KMS-11 (cell line): Measurements from ENCODE around the gene AGPAT2.

ENCODE experiments used
- H2AFZ ChIP-seq: fragments of 200-600 bp; sonication (generic); 2 replicates; pipeline ENCODE4 v1.6.1; 2016; ENCODE audit warnings: antibody characterized with exemption, mixed run types, low read depth
- H3K27ac ChIP-seq: fragments of 200-600 bp; sonication (generic); 2 replicates; pipeline ENCODE4 v1.6.1; 2016; ENCODE audit warnings: mild to moderate bottlenecking, mixed run types
- H3K27me3 ChIP-seq: fragments of 200-600 bp; sonication (generic); 2 replicates; pipeline ENCODE4 v1.6.1; 2017; ENCODE audit warnings: mild to moderate bottlenecking, low read depth, mixed run types, moderate library complexity; ENCODE audit not compliant: insufficient read depth
- H3K36me3 ChIP-seq: fragments of 200-600 bp; sonication (generic); 2 replicates; pipeline ENCODE4 v1.6.1; 2017; ENCODE audit warnings: mild to moderate bottlenecking, mixed run types; ENCODE audit not compliant: insufficient read depth
- H3K4me1 ChIP-seq: fragments of 200-600 bp; sonication (generic); 2 replicates; pipeline ENCODE4 v1.6.1; 2016; ENCODE audit warnings: mild to moderate bottlenecking, low read depth, mixed run types; ENCODE audit not compliant: poor library complexity, severe bottlenecking
- H3K4me2 ChIP-seq: fragments of 200-600 bp; sonication (generic); 2 replicates; pipeline ENCODE4 v1.7.0; 2016; ENCODE audit warnings: mild to moderate bottlenecking, mixed run types
- H3K4me3 ChIP-seq: fragments of 200-600 bp; sonication (generic); IDR thresholded peaks from 2 replicates; pipeline ENCODE4 v1.6.1; 2017; ENCODE audit warnings: low read depth, low read length, mixed read lengths; ENCODE audit not compliant: insufficient read depth
- H3K79me2 ChIP-seq: fragments of 200-600 bp; sonication (generic); 2 replicates; pipeline ENCODE4 v1.6.1; 2016; ENCODE audit warnings: low read depth, mixed run types; ENCODE audit not compliant: insufficient read depth
- H3K9ac ChIP-seq: fragments of 200-600 bp; sonication (generic); 2 replicates; pipeline ENCODE4 v1.6.1; 2016; ENCODE audit warnings: mild to moderate bottlenecking, mixed run types
- H4K20me1 ChIP-seq: fragments of 200-600 bp; sonication (generic); 2 replicates; pipeline ENCODE4 v1.6.1; 2016; ENCODE audit warnings: mild to moderate bottlenecking, mixed run types; ENCODE audit not compliant: insufficient read depth
- CTCF ChIP-seq: fragments of 200-600 bp; sonication (generic); conservative IDR thresholded peaks from 2 replicates; pipeline ENCODE4 v1.6.1; 2017; ENCODE audit warnings: low read depth, mild to moderate bottlenecking, antibody characterized with exemption, low read length, moderate library complexity, mixed read lengths

Gene AGPAT2

GRCh38 chr9:136679431-136679941, 7.8 kb downstream of the AGPAT2 start:
- Histone ChIP-seq H3K4me1 (no peaks in the 10 kb centered on the region), H3K4me3 (no peak overlapping the region), H3K79me2 (no peaks in the 10 kb centered on the region), H2AFZ (no peak overlapping the region), H3K9ac (no peak overlapping the region), H3K4me2 (no peak overlapping the region), H3K27ac (no peak overlapping the region), H3K27me3 (no peaks in the 10 kb centered on the region), H3K36me3 (no peaks in the 10 kb centered on the region), H4K20me1 (no peaks in the 10 kb centered on the region)
- TF ChIP-seq CTCF, result no peak

- Histone ChIP-seq H3K27me3 (no peaks in the 10 kb centered on the region), H4K20me1 (no peaks in the 10 kb centered on the region), H3K4me2 (no peak overlapping the region), H3K4me3 (no peak overlapping the region), H3K9ac (no peak overlapping the region), H3K4me1 (no peaks in the 10 kb centered on the region), H3K79me2 (no peaks in the 10 kb centered on the region), H3K27ac (no peak overlapping the region), H2AFZ (no peak overlapping the region), H3K36me3 (no peaks in the 10 kb centered on the region)
- no peak for TF ChIP-seq CTCF
Measured at GRCh38 chr9:136678624-136679023, 8.6 kb downstream of the AGPAT2 start.

GRCh38 chr9:136678034-136678433, 9.2 kb downstream of the AGPAT2 start:
- no peak for TF ChIP-seq CTCF
- no peak overlapping the region for H3K4me3 ChIP-seq
- no peaks in the 10 kb centered on the region for H3K79me2 ChIP-seq
- no peaks in the 10 kb centered on the region for H3K4me1 ChIP-seq
- H3K27me3 ChIP-seq, result no peaks in the 10 kb centered on the region
- no peaks in the 10 kb centered on the region for H4K20me1 ChIP-seq
- no peak overlapping the region for H2AFZ ChIP-seq
- no peak overlapping the region for H3K4me2 ChIP-seq
- no peak overlapping the region for H3K27ac ChIP-seq
- no peak overlapping the region for H3K9ac ChIP-seq
- H3K36me3 ChIP-seq, result no peaks in the 10 kb centered on the region

GRCh38 chr9:136676920-136677686, 10.2 kb downstream of the AGPAT2 start:
- TF ChIP-seq CTCF, result no peak

More at GRCh38 chr9:136676920-136677686, 10.2 kb downstream of the AGPAT2 start:
- Histone ChIP-seq H4K20me1 (no peaks in the 10 kb centered on the region), H3K36me3 (no peaks in the 10 kb centered on the region), H2AFZ (no peak overlapping the region), H3K4me2 (no peak overlapping the region), H3K79me2 (no peaks in the 10 kb centered on the region), H3K27ac (no peak overlapping the region), H3K9ac (no peak overlapping the region), H3K27me3 (no peaks in the 10 kb centered on the region), H3K4me1 (no peaks in the 10 kb centered on the region), H3K4me3 (no peak overlapping the region)
